Myocyte (in vitro differentiated cells): ENCODE measurements around the gene MRPL22. TPM values are rescaled to one million over a fixed set of nuclear protein-coding genes. Genes with fewer than 3 reads are reported as not detected.
"Not testable (repeated sequence)": the region's sequence is repeated elsewhere in the genome, so short reads cannot be mapped to it uniquely, and the experiment has no call there.

Experiments
- DNase-seq: peaks from one replicate; pipeline ENCODE4 v3.0.0-alpha.2; 2012; ENCODE audit warnings: low read depth
- total RNA-seq: library from RNA; depleted of rRNA; stranded (reverse); fragments of >200 nt; gene quantifications from 2 replicates; pipeline ENCODE4 v1.2.3, GENCODE V29; 2014

MRPL22 gene
- total RNA-seq, 1 donor from 2014 or later, result 11.4 TPM

DNA sequence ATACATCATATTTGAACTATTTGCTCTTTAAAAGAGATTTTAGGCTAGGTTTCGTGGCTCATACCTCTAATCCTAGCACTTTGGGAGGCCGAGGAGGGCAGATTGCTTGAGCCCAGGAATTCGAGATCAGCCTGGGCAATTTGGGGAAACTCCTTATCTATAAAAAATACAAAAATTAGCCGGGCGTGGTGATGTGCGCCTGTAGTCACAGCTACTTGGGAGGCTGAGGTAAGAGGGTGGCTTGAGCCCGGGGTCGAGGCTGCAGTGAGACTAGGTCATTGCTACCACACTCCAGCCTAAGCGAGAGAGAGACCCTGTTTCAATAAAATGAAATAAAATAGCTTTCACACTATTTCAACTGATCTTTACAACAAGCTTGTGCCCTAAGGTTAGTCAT, 500 bp upstream of the MRPL22 start:
- no peak for DNase-seq

DNA sequence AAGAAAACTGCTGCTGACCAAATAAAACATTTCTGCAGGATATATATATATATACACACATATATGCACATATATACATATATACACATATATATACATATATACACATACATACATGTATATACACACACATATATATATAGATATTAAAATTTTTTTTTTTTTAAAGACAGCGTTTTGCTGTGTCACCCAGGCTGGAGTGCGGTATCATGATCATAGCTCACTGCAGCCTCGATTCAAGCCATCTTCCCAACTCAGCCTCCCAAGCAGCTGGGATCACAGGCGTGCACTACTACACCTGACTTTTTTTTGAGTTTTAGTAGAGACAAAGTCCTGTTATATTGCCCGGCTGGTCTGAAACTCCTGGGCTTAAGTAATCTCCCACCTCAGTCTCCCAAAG, 2.7 kb downstream of the MRPL22 start:
- no peak for DNase-seq

DNA sequence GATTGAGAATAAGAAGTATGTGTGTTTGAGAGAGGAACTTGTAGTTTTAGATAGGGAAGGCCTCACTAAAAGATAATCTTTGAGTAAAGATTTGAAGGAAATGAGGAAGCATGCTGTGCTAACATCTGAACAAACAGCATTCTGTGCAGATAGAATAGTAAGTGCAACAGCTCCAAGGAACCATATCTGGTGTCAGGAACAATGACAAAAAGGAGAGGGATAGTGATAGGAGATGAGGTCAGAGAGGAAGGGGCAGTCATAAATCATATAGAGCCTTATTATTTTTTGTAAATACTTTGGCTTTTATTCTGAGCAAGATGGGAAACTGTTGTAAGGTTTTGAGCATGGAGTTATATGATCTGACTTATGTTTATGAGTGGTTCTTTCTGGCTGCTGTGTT, 3.8 kb downstream of the MRPL22 start:
- DNase-seq, result no peak

DNA sequence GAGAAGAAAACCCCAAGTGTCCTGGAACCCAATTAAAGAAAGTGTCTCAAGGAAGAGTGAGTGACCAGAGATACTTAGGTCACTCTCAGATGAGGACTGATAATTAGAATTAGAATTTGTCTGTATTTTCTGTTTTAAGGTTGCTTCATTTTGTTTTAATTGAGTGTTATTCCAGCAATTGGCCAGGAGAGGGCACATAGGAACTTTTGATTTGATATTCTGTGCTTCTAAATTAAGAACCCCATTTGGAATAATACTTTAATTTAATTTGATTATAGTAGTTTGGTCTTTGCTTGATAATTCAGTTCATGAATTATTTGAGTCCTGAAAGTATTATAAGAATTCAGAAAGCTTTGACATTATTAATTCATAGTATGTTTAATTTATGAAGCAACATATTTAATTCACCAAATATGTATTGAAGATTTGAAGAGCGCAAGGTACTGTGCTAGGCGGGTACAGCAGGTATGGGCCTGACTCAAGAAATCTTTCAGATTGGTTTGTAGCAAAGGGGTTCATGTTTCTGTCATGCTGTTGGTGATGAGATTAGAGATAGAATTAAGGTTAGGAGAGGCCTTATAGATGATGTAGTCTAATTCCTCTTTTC, 4.9 kb downstream of the MRPL22 start:
- DNase-seq, result peak; percentile 28

DNA sequence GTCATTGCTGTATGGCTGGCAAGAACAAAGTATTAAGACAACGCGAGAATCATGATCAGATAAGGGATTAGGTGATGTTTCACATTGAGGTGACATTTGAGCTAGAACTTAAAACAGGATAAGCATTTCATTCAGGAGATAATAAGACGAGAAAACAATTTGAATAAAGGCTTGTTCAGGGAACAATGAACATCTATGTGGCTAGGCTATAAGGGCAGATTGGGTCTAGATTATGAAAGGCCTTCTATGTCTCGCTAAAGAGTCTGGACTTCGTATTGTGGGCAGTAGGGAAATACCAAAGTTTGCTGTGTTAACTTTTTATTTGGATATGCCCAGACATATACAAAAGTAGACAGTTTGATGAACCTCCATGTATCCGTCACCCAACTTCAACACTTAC, 6.9 kb downstream of the MRPL22 start:
- DNase-seq, result no peak

DNA sequence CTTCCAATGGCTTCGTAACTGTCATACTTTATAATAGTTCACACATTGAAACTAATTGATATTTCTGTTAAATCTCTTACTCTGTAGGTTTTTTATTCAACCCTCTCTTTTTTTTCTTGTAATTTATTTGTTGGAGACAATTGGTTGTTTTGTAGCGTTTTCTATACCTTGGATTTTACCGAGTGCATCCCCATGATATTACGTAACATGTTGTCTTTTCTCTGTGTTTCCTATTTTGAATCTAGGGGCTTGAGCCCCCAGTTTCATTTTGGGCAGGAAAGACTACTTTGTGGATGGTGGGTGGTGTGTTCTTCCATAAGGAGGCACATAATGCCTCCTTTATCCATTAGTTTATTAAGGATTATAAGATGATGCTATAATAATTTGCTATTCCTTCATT, 7.4 kb downstream of the MRPL22 start:
- DNase-seq, result no peak

DNA sequence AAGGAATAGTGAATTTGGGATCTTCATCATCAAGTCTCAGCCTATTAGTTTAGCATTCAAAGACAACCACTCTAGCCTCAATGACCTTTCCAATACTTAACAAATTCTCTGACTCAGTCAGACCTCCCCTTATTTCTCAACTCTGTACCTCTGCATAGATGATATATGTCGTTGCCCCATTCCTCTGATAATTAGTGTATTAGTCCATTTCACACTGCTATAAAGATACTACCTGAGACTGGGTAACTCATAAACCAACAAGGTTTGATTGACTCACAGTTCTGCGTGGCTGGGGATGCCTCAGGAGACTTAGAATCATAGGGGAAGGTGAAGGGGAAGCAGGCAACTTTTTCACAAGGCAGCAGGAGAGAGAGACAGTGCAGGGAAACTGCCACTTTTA, 8.9 kb downstream of the MRPL22 start:
- DNase-seq, result no peak

DNA sequence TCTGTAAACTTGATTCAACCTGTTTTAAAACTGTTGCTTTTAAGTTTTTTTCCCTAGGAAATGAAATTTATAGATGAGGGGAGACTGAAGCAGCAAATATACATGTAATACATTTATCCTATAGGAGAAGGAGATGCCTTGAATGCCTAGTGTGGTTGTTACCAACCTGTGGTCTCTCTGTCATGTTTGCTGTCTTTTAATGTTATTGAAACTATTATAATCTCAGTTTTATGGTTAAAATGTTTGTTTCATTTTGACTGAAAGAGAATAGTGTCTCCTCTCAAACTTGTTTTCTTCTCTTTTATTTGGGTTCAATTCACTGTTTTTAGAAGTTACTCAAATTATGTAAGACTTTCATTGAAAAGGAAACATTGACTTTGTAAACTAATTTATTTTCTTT, 15.8 kb downstream of the MRPL22 start:
- no peak for DNase-seq

DNA sequence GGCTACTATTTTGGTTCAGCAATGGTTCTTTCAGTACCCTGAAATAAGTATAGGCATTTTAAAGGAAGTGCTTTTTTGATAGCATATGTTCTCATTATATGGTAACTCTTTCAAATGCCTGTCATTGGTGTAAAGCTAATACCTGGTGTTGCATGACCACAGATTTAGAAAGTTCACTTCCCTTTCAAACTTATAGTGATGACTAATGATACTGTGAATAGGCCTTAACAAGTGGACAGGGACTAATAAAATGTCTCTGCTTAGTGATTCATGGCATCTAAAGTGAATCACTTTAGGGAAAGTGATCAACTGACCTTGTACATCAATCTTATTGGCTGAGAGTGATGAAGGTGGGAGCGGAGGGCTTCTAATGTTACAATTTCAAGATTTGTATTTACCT, 21.6 kb downstream of the MRPL22 start:
- DNase-seq, result peak; percentile 44

DNA sequence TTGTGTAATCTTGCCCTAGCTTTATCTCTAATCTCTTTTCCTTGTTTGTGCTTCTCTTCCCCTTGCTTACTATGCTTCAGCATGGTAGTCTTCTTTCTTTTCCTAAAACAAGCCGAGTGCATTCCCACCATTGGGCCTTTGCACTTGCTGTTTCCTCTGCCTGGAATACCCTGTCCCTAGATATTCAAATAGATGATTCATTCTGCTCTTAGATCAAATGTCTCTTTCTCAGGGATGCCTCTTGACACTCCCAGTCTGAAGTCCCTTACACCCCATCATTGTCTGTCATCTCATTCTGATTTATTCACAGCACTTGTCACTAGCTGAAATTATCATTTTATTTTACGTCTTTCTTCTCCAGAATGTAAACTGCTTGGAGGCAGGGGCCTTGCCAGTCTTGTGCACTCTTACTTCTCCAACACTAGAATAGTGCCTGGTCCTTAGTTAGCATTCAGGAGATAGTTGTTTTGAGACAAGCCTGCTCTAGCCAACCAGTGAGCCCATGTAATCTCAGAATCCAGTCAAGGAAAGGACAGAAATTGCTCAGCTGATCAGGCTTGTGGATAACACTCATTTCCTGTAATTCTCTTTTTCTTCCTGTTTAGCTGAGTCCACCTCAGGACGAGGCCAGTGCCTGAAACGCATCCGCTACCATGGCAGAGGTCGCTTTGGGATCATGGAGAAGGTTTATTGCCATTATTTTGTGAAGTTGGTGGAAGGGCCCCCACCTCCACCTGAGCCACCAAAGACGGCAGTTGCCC, 25.4 kb downstream of the MRPL22 start:
- DNase-seq, result no peak

DNA sequence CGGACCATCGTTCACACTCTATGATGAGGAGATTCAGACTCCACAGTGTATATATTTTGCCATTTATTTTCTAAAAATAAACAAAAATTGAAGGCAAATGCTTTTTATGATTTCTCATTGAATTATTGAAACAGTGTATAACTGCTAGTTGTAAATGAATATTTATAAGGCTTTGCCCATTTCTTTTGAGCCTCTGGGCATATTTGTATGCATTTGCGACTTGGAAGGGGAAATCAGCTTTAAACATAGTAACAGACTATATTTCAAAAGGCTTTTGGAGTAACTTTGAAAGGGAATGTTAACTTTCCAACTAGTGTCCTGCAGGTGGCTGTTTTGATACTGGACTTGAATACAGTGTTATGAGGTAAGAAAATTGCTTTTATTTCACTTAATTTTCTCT, 26.0 kb downstream of the MRPL22 start:
- DNase-seq, result no peak

DNA sequence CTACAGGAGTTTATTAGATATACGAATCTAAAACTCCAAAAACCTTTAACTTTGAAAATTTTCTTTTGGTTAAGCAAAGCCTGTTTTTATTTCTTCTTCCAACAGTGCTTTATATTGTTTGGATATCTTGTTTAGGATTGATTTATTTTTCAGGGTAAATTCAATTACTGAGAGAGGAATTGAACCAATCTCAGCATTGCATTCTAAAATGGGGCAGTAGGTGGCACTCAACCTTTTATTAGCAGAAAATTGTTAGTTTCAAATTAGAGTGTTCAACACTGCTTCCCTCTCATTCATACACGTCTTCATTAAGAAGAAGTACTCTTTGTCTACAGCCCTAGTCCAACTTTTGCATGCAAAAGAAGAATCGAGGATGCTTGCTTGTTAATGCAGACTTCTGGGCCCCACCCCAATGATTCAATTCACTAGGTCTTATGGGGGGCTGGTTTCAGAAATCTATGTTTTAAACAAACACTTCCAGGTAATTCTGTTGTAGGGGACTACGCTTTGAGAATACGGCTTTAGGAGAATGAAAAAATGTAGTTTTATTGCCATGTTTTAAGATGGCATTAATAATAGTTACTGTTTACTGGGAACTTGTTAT, 26.6 kb downstream of the MRPL22 start:
- DNase-seq, result peak; percentile 7

DNA sequence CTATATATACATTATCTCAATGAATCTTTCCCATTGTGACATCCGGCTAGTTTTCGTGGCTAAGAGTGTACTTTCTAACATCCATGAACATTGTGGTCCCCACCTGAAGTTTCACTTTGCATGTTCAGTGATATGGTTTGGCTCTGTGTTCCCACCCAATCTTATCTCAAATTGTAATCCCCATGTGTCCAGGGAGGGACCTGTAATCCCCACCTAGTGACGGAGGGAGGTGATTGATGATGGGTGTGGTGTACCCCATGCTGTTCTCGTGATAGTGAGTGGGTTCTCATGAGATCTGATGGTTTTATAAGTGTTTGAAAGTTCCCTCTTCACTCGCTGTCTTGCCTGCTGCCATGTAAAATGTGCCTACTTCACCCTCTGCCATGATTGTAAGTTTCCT, 28.1 kb downstream of the MRPL22 start:
- no peak for DNase-seq

DNA sequence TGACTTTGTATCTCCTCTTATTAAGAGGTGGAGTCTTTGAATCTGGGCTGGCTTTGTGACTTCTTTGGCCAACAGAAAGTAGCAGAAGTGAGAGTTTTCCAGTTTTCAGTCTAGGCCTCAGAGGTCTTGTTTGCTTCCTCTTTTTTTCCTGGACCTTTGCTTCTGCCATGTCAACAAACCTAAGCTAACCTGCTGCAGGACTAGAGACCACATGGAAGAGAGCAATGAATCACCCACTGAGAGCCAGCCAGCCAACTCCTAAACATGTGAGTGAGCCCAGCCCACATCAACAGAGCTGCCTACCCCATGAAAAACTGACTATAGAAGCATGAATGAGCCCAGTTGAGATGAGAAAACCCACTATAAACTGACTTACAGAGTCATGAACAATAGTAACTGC, 29.9 kb downstream of the MRPL22 start:
- no peak for DNase-seq

DNA sequence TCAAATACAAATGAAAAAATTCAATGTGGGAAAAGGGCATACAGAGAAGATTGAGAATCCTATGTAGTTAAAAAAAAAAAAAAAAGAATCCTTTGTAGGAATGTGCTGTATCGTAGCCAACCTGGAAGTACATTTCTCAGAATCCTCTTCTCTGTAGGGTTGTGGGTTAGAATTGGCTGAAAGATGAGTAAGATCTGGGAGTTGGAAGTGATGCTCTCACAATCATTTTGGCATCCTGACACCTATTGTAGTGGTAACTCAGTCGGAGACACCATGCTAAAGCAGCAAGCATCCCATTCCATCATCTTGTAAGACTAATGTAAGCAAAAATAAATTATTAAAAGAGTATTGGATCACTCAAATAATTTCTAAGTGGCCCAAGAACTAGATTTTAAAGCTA, 30.6 kb downstream of the MRPL22 start:
- DNase-seq, result no peak

DNA sequence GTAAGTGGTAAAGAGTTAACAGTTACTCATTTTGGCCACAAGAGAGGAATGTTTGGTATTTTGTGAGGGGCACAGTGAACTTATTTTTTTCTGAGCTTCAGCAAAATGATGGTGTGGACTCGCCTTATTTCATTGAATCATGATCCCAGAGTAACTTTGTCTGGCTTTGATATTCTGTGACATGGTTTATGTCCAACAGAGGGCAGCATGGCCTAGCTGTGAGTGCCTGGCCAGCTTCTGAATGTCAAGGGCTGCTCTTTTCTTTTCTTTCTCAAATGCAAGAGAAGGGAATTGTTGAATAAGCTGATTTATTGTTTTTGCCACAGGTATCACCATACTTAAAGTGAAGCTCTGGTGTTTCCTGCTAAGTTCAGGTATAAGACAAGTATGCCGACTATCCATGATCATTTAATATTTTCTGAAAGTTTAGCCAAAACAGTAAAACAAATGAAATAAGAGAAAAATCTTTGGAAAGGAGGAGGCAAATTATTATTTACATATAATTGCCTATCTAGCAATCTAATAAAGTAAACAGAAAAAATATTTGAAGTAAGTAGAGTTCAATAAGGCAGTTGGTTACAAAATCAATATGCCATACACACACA, 31.7 kb downstream of the MRPL22 start:
- peak; percentile 58 for DNase-seq

DNA sequence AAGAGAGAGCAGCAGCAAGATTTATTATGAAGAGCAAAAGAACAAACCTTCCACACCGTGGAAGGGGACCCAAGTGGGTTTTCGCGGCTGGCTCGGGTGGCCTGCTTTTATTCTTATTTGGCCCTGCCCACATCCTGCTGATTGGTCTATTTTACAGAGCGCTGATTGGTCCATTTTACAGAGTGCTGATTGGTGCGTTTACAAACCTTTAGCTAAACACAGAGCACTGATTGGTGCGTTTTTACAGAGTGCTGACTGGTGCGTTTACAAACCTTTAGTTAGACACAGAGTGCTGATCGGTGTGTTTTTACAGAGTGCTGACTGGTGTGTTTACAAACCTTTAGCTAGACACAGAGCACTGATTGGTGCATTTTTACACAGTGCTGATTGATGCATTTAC, 35.2 kb downstream of the MRPL22 start:
- DNase-seq, result not testable (repeated sequence)

DNA sequence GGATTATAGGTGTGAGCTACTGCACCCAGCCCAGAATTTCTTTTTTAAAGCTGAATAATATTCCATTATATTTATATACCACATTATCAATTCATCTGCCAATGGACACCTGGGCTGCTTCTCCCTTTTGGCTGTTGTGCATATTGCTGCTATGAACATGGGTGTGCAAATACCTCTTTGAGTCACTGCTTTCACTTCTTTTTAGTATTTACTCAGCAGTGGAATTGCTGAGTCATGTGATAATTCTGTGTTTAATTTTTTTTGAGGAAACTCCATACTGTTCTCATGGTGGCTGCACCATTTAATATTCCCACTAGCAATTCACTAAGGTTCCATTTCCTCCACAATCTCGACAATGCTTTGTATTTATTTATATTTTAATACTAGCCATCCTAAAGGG, 36.5 kb downstream of the MRPL22 start:
- no peak for DNase-seq

DNA sequence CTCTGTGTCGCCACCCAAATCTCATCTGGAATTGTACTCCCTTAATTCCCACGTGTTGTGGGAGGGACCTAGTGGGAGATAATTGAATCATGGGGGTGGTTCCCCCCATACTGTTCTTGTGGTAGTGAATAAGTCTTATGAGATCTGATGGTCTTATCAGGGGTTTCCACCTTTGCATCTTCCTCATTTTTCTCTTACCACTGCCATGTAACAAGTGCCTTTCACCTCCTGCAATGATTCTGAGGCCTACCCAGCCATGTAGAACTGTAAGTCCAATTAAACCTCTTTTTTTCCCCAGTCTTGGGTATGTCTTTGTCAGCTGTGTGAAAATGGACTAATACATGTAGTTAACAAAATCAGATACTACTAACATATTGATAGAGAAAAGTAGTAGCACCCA, 37.4 kb downstream of the MRPL22 start:
- not testable (repeated sequence) for DNase-seq

DNA sequence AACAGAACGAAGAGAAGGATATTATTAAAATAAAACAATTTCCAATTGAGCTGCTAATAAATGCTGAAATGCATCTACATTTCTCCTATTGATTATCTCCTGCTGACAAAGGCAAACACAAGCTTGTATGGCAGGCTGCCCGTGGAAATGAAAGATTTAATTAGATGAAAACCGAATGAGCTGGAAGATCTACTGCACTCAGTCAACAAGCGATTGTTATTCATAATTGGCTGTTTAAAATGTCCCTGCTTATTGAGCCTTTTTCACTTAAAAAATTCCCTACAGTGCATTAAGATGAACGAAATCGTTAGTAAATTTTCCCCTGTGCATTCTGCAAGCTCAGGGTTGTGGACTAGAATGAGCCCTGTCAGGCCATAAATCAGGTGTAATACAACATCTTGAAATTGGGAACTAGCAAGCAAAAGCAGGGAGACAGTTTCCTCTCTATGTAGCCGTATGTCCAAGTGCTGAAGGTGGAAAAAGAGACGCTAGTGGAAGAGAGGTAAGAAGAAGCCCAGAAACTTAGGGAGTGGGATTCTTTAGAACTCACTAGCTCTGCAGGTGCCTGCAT, 44.2 kb downstream of the MRPL22 start:
- no peak for DNase-seq

DNA sequence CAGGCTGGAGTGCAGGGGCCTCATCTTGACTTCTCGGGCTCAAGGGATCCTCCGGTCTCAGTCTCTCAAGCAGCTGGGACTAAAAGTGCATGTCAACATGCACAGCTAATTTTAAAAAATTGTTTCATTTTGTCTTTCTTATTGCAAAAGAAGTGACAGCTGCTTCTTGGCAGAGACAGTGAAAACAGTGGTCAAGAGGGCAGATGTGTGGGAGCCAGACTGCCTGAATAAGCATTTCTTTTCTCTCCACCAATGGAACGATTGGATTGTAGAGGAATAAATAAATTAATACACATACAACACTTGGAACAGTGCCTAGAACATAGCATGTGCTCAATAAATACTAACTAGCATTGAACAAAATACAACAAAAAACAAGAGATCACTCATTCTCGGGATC, 45.3 kb downstream of the MRPL22 start:
- peak; percentile 78 for DNase-seq

DNA sequence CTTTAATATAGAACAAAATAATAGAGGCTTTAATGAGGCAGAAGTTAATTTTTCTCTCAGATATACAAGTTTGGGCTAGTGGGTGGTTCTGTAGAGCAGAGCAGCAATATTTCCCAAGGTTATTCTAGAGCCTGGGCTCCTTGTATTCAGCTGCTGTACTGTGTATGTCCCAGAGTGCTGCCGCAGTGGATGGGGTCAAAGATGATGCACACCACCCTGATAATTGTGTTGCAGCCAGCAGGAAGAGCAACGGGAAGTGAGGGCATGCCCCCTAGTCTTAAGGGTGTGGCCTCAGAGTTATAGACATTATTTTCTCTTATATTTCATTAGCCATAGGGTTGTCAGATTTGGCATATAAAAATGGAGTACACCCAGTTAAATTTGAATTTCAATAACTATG, 48.8 kb downstream of the MRPL22 start:
- no peak for DNase-seq
